ENCODE data around the gene DNASE1L3. TPM values are rescaled to one million over a fixed set of nuclear protein-coding genes. Genes with fewer than 3 reads are reported as not detected.
A peak's percentile ranks its signal among the peaks of the same experiment; 100 is the strongest.
"Not testable (repeated sequence)": the region's sequence is repeated elsewhere in the genome, so short reads cannot be mapped to it uniquely, and the experiment has no call there.

Gene DNASE1L3
- total RNA-seq, 2 experiments from 2014 or later, result not detected

DNA sequence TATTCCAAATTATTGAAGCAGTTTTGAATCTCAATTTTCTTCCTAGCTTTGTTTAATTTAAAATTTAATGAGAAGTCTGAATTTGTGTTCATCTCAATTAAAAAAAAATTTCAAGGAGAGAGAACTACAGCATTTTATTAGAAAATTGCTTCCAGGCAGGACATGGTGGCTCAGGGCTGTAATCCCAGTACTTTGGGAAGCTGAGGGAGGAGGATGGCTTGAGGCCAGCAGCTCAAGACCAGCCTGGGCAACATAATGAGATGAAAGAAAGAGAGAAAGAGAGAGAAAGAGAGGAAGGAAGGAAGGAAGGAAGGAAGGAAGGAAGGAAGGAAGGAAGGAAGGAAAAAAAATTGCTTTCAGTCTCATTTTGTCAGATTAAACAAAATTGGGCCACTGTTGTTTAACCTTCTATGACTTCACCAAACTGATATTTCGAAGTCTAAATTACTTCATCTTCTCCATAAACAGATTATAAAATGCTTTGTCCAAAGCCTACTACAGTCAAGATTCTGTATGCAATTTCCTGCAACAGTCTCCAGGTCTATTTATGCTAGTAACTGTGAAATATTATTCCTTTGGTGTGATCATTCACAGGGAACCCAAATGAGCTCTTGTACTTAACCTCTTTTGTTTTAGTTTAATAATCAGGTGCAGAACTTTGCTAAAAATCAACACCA lies 20.2 kb upstream of the DNASE1L3 start:
- no peak for DNase-seq
- H3K4me1 Mint-ChIP-seq (ENCODE audit: low read depth), result no peaks in the 10 kb centered on the region
- intact Hi-C loops (cut with micrococcal nuclease), result no loop called here
- H3K36me3 Mint-ChIP-seq (ENCODE audit: low read depth), result no peaks in the 10 kb centered on the region
- CTCF ChIA-PET, result interaction anchor here (1.5 to 7.8 kb wide), 2 partner anchors 13 to 75 kb away, joined by 6 to 47 read pairs; partner anchors contain the start of genes HTD2 and RPP14
- no peak overlapping the region for H3K4me3 Mint-ChIP-seq
- no peak overlapping the region for H3K27ac Mint-ChIP-seq
- H3K27me3 Mint-ChIP-seq (ENCODE audit: low read depth), result peaks cover 11% of the 10 kb centered on the region
- H3K9me3 Mint-ChIP-seq, result no peaks in the 10 kb centered on the region

- H3K27me3 Mint-ChIP-seq (ENCODE audit: low read depth); DNase-seq; H3K4me3 Mint-ChIP-seq; H3K4me1 Mint-ChIP-seq (ENCODE audit: low read depth); H3K9me3 Mint-ChIP-seq; H3K36me3 Mint-ChIP-seq (ENCODE audit: low read depth); intact Hi-C loops (cut with micrococcal nuclease); H3K27ac Mint-ChIP-seq: not testable (repeated sequence)
- CTCF ChIA-PET, result interaction anchor here (1.7 kb wide), 1 partner anchor 50 kb away, joined by 4 read pairs; no protein-coding TSS in a partner anchor
These were observed 17.2 kb upstream of the DNASE1L3 start for GRCh38 chr3:58227933-58228332.

DNA sequence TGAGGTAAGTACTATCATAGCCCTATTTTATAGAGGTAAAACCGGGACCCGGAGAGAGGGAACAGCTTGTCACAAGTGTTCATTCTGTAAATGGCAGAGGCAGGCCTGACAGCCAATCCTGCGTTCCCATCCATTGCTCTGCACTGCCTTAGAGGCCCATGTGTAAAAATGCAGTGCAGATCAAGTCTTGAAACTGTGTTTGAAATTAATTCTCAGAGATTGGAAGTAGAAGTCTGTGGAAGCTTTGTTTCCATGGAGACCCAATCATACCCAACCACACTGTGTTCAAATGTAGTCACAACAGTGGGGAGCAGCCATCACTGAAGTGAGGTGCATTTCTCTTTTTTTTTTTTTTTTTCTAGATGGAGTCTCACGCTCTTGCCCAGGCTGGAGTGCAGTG lies 13.1 kb upstream of the DNASE1L3 start:
- Mint-ChIP-seq H3K9me3 (no peaks in the 10 kb centered on the region), H3K27ac (no peak overlapping the region), H3K4me1 (ENCODE audit: low read depth) (peaks cover 5% of the 10 kb centered on the region), H3K4me3 (no peak overlapping the region), H3K36me3 (ENCODE audit: low read depth) (no peaks in the 10 kb centered on the region), H3K27me3 (ENCODE audit: low read depth) (no peaks in the 10 kb centered on the region)
- no peak for DNase-seq
- CTCF ChIA-PET, result interaction anchor here (1.4 to 10.3 kb wide), 3 partner anchors 9 to 83 kb away, joined by 5 to 165 read pairs (median 7); partner anchors contain the start of genes HTD2 and RPP14
- intact Hi-C loops (cut with micrococcal nuclease), result no loop called here

GRCh38 chr3:58222161-58222724 lies 11.5 kb upstream of the DNASE1L3 start:
- Mint-ChIP-seq H3K27ac (no peak overlapping the region), H3K9me3 (no peaks in the 10 kb centered on the region), H3K36me3 (ENCODE audit: low read depth) (no peaks in the 10 kb centered on the region), H3K4me3 (no peak overlapping the region), H3K4me1 (ENCODE audit: low read depth) (peaks cover 10% of the 10 kb centered on the region), H3K27me3 (ENCODE audit: low read depth) (no peaks in the 10 kb centered on the region)
- CTCF ChIA-PET, result interaction anchor here (1.0 to 10.3 kb wide), 3 partner anchors 16 to 84 kb away, joined by 3 to 165 read pairs (median 7); partner anchors contain the start of genes HTD2 and RPP14
- DNase-seq, result no peak
- intact Hi-C loops (cut with micrococcal nuclease), result no loop called here

- H3K9me3 Mint-ChIP-seq, result no peaks in the 10 kb centered on the region
- peaks cover 33% of the 10 kb centered on the region for H3K4me1 Mint-ChIP-seq (ENCODE audit: low read depth)
- H3K27ac Mint-ChIP-seq, result no peak overlapping the region
- H3K36me3 Mint-ChIP-seq (ENCODE audit: low read depth), result no peaks in the 10 kb centered on the region
- no peak overlapping the region for H3K4me3 Mint-ChIP-seq
- H3K27me3 Mint-ChIP-seq (ENCODE audit: low read depth), result no peaks in the 10 kb centered on the region
- CTCF ChIA-PET, result interaction anchor here (0.8 to 10.3 kb wide), 9 partner anchors 8 to 211 kb away, joined by 3 to 165 read pairs (median 12); partner anchors contain the start of genes FLNB, HTD2 and RPP14
- DNase-seq, result no peak
- intact Hi-C loops (cut with micrococcal nuclease), result no loop called here
These were observed 8.1 kb upstream of the DNASE1L3 start for GRCh38 chr3:58218904-58219303.

DNA sequence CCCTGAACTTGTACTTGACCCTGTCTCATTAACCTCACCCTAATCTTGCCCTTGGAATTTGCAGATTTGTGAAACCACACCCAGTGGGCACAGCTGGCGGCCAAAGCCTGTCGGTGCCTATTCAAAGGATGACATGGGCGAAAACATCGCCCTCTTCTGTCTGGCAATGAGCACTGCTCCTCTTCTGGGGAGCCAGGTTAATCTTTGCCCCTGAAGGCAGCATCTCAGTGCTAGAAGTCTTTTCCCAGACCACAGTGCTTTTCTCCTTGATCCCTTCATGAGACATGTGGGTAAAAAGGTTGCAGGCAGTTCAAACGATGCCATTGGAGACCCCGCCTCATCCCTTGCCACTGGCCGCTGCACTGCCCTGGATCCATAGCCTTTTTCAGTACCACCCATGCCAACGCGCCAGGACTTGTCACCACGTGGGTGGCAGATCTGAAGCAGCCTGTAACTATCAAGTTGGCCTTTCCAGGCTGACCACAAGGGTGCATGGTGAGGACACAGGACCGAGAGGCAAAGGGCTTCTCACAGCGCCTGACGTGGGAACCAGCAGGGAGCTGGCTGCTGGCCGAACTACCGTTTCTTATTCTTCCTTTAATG lies 6.5 kb upstream of the DNASE1L3 start:
- Mint-ChIP-seq H3K4me3 (no peak overlapping the region), H3K27ac (no peak overlapping the region), H3K4me1 (ENCODE audit: low read depth) (peaks cover 33% of the 10 kb centered on the region), H3K9me3 (no peaks in the 10 kb centered on the region), H3K27me3 (ENCODE audit: low read depth) (no peaks in the 10 kb centered on the region), H3K36me3 (ENCODE audit: low read depth) (no peaks in the 10 kb centered on the region)
- intact Hi-C loops (cut with micrococcal nuclease), result loop anchor here (1.0 to 2.0 kb wide), 5 partner anchors 30 to 255 kb away; partner anchors contain the start of genes FLNB, HTD2 and RPP14
- CTCF ChIA-PET, result interaction anchor here (0.6 to 10.3 kb wide), 29 partner anchors 8 to 884 kb away, joined by 3 to 165 read pairs (median 4); partner anchors contain the start of genes FLNB, HTD2 and RPP14
- DNase-seq, result peak; percentile 73

GRCh38 chr3:58216496-58217195 lies 5.9 kb upstream of the DNASE1L3 start:
- H3K27ac Mint-ChIP-seq, result no peak overlapping the region
- no peaks in the 10 kb centered on the region for H3K9me3 Mint-ChIP-seq
- no peak for DNase-seq
- H3K36me3 Mint-ChIP-seq (ENCODE audit: low read depth), result no peaks in the 10 kb centered on the region
- H3K4me1 Mint-ChIP-seq (ENCODE audit: low read depth), result peaks cover 33% of the 10 kb centered on the region
- H3K27me3 Mint-ChIP-seq (ENCODE audit: low read depth), result no peaks in the 10 kb centered on the region
- CTCF ChIA-PET, result interaction anchor here (0.6 to 10.3 kb wide), 22 partner anchors 8 to 885 kb away, joined by 3 to 165 read pairs (median 3); partner anchors contain the start of gene FLNB
- no peak overlapping the region for H3K4me3 Mint-ChIP-seq
- intact Hi-C loops (cut with micrococcal nuclease), result loop anchor here (1.0 to 2.0 kb wide), 5 partner anchors 29 to 254 kb away; partner anchors contain the start of genes FLNB, HTD2 and RPP14

DNA sequence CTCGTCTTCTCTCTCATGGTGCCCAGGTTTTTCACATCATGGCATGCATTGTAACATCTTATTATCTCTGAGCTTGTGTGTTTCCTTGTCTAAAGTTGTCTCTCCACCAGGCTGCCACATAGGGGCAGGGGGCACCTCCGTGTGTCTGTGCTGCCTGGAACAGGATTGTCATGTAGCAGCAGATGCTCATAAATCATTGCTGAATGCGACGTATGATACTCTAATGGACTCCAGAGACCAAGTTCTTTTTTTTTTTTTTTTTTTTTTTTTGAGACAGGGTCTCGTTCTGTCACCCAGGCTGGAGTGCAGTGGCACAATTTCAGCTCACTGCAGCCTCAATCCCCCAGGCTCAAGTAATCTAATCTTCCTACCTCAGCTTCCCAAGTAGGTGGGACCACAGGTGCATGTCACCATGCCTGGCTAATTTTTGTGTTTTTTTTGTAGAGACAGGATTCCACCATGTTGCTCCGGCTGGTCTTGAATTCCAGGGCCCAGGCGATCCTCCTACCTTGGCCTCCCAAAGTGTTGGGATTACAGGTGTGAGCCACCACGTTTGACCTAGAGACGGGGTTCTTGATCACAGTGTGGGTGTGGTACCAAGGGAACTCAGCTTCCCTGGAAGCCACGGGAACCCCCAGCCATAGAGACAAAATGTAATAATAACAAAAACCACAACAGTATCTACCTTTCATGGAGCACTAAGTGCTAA lies 4.7 kb upstream of the DNASE1L3 start:
- Mint-ChIP-seq H3K27me3 (ENCODE audit: low read depth) (no peaks in the 10 kb centered on the region), H3K9me3 (no peaks in the 10 kb centered on the region), H3K36me3 (ENCODE audit: low read depth) (no peaks in the 10 kb centered on the region), H3K4me3 (peak overlapping the region; percentile 13), H3K4me1 (ENCODE audit: low read depth) (peaks cover 33% of the 10 kb centered on the region), H3K27ac (peak overlapping the region; percentile 65)
- CTCF ChIA-PET, result interaction anchor here (0.7 to 10.3 kb wide), 9 partner anchors 9 to 207 kb away, joined by 3 to 165 read pairs (median 3); partner anchors contain the start of genes FLNB, HTD2 and RPP14
- intact Hi-C loops (cut with micrococcal nuclease), result loop anchor here (2.0 kb wide), 3 partner anchors 17 to 619 kb away; partner anchors contain the start of gene ARF4
- no peak for DNase-seq

- CTCF ChIA-PET, result interaction anchor here (0.7 to 10.3 kb wide), 11 partner anchors 9 to 249 kb away, joined by 3 to 165 read pairs (median 3); partner anchors contain the start of genes FLNB, HTD2 and RPP14
- Mint-ChIP-seq H3K27ac (peak overlapping the region; percentile 65), H3K27me3 (ENCODE audit: low read depth) (peaks cover 3% of the 10 kb centered on the region), H3K4me3 (peak overlapping the region; percentile 13), H3K36me3 (ENCODE audit: low read depth) (no peaks in the 10 kb centered on the region), H3K4me1 (ENCODE audit: low read depth) (peaks cover 33% of the 10 kb centered on the region), H3K9me3 (no peaks in the 10 kb centered on the region)
- peak; percentile 83 for DNase-seq
- intact Hi-C loops (cut with micrococcal nuclease), result loop anchor here (1.0 to 2.0 kb wide), 5 partner anchors 8 to 618 kb away; partner anchors contain the start of genes ABHD6 and ARF4
These were observed 3.9 kb upstream of the DNASE1L3 start for GRCh38 chr3:58214484-58215316.

DNA sequence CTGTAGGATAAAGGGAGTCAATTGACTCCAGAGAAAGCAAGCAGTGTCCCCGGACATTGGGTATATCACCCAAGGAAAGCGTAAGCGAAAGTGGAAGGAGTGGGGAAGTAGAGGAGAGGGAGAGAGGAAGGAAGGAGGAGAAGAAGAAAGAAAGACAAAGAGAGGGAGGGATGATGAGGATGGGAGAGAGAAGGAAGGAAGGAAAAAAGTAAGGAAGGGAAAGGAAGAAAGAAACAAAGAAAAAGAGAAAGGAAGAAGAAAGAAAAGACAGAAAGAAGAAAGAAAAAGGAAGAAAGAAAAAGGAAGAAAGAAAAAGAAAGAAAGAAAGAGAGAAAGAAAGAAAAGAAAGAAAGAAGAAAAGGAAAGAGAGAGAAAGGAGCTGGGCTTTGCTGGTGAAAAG lies 839 bp downstream of the DNASE1L3 start:
- CTCF ChIA-PET, result no interaction called here
- Mint-ChIP-seq H3K27ac (no peak overlapping the region), H3K4me3 (no peak overlapping the region), H3K36me3 (ENCODE audit: low read depth) (no peaks in the 10 kb centered on the region), H3K27me3 (ENCODE audit: low read depth) (peaks cover 4% of the 10 kb centered on the region), H3K4me1 (ENCODE audit: low read depth) (peaks cover 18% of the 10 kb centered on the region), H3K9me3 (no peaks in the 10 kb centered on the region)
- intact Hi-C loops (cut with micrococcal nuclease), result no loop called here
- DNase-seq, result no peak

All from activated naive CD4-positive, alpha-beta T cell treated with anti-CD3 and anti-CD28 coated beads for 36 hours (primary cell).